A549 treated with CpdA at 1 μM for 4 hours (cell line): ENCODE measurements around the gene SIX2. TPM values are rescaled to one million over a fixed set of nuclear protein-coding genes. Genes with fewer than 3 reads are reported as not detected.

Experiments used
- total RNA-seq: library from RNA; stranded (reverse); fragments of 200-300 nt; extraction: Qiagen RNA extraction; gene quantifications from 5 replicates; pipeline ENCODE4 v1.2.3, GENCODE V29; 2022; ENCODE audit warnings: low read depth

Gene SIX2
- 0.12 to 0.35 TPM (median 0.22 TPM) in 5 replicates for total RNA-seq

GRCh38 chr2:45009303-45009927, at the start of gene SIX2:
SIX2 (minus strand) TSS chr2:45009452; CDS start chr2:45009110, 342 bp downstream.

Other genes starting within 250 kb of the SIX2 start
- 0.24 to 0.66 TPM (median 0.47 TPM) in 5 replicates for gene SIX3, start 67.8 kb downstream of the SIX2 start, total RNA-seq